Progenitor cell of endocrine pancreas (in vitro differentiated cells): ENCODE measurements around the gene PIKFYVE. TPM values are rescaled to one million over a fixed set of nuclear protein-coding genes. Genes with fewer than 3 reads are reported as not detected.

Experiments used
- DNase-seq: peaks from one replicate; pipeline ENCODE4 v3.0.0; 2021; ENCODE audit warnings: low spot score; ENCODE audit not compliant: unreplicated experiment
- H3K27ac Mint-ChIP-seq: 2 replicates; pipeline ENCODE4 v1.8.0; 2021; ENCODE audit warnings: mild to moderate bottlenecking, moderate library complexity, mixed read lengths
- H3K27me3 Mint-ChIP-seq: 2 replicates; pipeline ENCODE4 v1.8.0; 2021; ENCODE audit warnings: mixed read lengths
- H3K36me3 Mint-ChIP-seq: 2 replicates; pipeline ENCODE4 v1.8.0; 2022; ENCODE audit warnings: mixed read lengths; ENCODE audit not compliant: insufficient read depth
- H3K4me1 Mint-ChIP-seq: 2 replicates; pipeline ENCODE4 v1.8.0; 2021; ENCODE audit warnings: low read depth, mixed read lengths
- H3K4me3 Mint-ChIP-seq: 2 replicates; pipeline ENCODE4 v1.8.0; 2021; ENCODE audit warnings: low read depth, mild to moderate bottlenecking, moderate library complexity, mixed read lengths
- H3K9me3 Mint-ChIP-seq: 2 replicates; pipeline ENCODE4 v1.8.0; 2021; ENCODE audit warnings: low read depth, mixed read lengths
- CTCF ChIP-seq: fragments of 200-600 bp; sonication (generic); IDR thresholded peaks from one replicate; pipeline ENCODE4 v1.5.0; 2021; ENCODE audit warnings: antibody characterized with exemption, mild to moderate bottlenecking; ENCODE audit not compliant: unreplicated experiment
- total RNA-seq: library from RNA; stranded (reverse); gene quantifications from 2 replicates; pipeline ENCODE4 v1.2.1, GENCODE V29; 2021

PIKFYVE gene
- total RNA-seq, 1 donor from 2014 or later: 38.4 TPM

- DNase-seq: no peak
Measured at GRCh38 chr2:208251098-208251497, 15.0 kb upstream of the PIKFYVE start.

DNA sequence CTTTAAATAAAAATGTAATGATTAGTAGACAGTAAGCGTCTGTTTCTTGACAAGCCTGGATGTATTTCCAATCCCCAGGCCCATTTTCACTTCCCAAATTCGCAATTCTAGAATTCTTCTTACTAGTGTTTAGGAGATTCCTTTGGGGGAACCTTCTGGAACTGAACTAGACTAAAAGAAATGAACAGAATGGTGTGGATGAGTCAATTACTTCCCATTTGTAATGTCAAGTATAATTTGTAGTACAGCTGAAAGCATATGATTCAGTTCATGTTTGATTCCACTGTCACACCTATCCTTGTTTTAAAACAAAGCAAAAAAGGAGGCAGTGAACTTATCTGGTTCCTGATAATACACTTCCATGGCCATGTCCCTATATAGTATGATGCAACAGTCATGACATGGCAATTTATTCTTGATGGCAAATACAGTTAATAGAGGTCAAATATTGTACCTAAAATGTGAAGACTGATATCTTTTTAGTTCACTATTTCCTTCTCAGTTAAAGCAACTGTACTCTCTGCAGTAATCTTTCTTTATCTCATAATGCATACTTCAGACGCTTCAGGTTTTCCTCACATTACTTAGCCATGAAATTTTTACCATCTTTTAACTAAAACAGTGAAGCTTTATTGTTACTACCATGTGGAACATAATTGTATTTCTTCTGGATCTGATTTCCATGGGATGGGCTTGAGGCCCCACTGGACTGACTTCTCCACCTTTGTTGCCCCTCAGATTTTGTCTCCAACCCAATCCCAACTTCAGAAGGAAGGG, 13.2 kb upstream of the PIKFYVE start:
- no peak for TF ChIP-seq CTCF
- Mint-ChIP-seq H3K36me3 (peaks cover 37% of the 10 kb centered on the region), H3K27me3 (no peaks in the 10 kb centered on the region), H3K4me3 (peak overlapping the region; percentile 100), H3K9me3 (no peaks in the 10 kb centered on the region), H3K4me1 (peaks cover 46% of the 10 kb centered on the region), H3K27ac (peak overlapping the region; percentile 98)
- DNase-seq: no peak

More at GRCh38 chr2:208251098-208251497, 15.0 kb upstream of the PIKFYVE start:
- Mint-ChIP-seq H3K9me3 (no peaks in the 10 kb centered on the region), H3K4me1 (peaks cover 31% of the 10 kb centered on the region), H3K27ac (peak overlapping the region; percentile 41), H3K27me3 (no peaks in the 10 kb centered on the region), H3K36me3 (peaks cover 47% of the 10 kb centered on the region), H3K4me3 (no peak overlapping the region)
- no peak for TF ChIP-seq CTCF

- Mint-ChIP-seq H3K4me1 (peaks cover 47% of the 10 kb centered on the region), H3K36me3 (peaks cover 31% of the 10 kb centered on the region), H3K27me3 (no peaks in the 10 kb centered on the region), H3K9me3 (no peaks in the 10 kb centered on the region), H3K27ac (peak overlapping the region; percentile 98), H3K4me3 (peak overlapping the region; percentile 100)
- no peak for TF ChIP-seq CTCF
- DNase-seq: no peak
Measured at GRCh38 chr2:208253600-208254117, 12.4 kb upstream of the PIKFYVE start.

- peak overlapping the region; percentile 98 for H3K27ac Mint-ChIP-seq
- H3K4me3 Mint-ChIP-seq: peak overlapping the region; percentile 100
- peak; percentile 80 for TF ChIP-seq CTCF
- H3K9me3 Mint-ChIP-seq: no peaks in the 10 kb centered on the region
- DNase-seq: peak; percentile 93
- no peaks in the 10 kb centered on the region for H3K27me3 Mint-ChIP-seq
- peaks cover 28% of the 10 kb centered on the region for H3K36me3 Mint-ChIP-seq
- peaks cover 46% of the 10 kb centered on the region for H3K4me1 Mint-ChIP-seq
Measured at GRCh38 chr2:208254118-208254870, 11.8 kb upstream of the PIKFYVE start.

GRCh38 chr2:208254871-208255556, 11.0 kb upstream of the PIKFYVE start, which contains the start of gene IDH1:
IDH1 (minus strand) TSS chr2:208255071; CDS start chr2:208251551, 3,520 bp downstream.
- peak; percentile 67 for TF ChIP-seq CTCF
- DNase-seq: peak; percentile 99
- H3K9me3 Mint-ChIP-seq: no peaks in the 10 kb centered on the region
- H3K27me3 Mint-ChIP-seq: no peaks in the 10 kb centered on the region
- H3K4me3 Mint-ChIP-seq: peak within 1 kb of the TSS; percentile 100
- H3K27ac Mint-ChIP-seq: peak within 1 kb of the TSS; percentile 98
- H3K36me3 Mint-ChIP-seq: peaks cover 22% of the 10 kb centered on the region
- peaks cover 42% of the 10 kb centered on the region for H3K4me1 Mint-ChIP-seq
